GDM1 (cell line): ENCODE results near the gene UBTF.

Source experiments
- DNase-seq: peaks from one replicate; lab custom pipeline; 2025; lab: John Stamatoyannopoulos, UW

The UBTF gene

DNA sequence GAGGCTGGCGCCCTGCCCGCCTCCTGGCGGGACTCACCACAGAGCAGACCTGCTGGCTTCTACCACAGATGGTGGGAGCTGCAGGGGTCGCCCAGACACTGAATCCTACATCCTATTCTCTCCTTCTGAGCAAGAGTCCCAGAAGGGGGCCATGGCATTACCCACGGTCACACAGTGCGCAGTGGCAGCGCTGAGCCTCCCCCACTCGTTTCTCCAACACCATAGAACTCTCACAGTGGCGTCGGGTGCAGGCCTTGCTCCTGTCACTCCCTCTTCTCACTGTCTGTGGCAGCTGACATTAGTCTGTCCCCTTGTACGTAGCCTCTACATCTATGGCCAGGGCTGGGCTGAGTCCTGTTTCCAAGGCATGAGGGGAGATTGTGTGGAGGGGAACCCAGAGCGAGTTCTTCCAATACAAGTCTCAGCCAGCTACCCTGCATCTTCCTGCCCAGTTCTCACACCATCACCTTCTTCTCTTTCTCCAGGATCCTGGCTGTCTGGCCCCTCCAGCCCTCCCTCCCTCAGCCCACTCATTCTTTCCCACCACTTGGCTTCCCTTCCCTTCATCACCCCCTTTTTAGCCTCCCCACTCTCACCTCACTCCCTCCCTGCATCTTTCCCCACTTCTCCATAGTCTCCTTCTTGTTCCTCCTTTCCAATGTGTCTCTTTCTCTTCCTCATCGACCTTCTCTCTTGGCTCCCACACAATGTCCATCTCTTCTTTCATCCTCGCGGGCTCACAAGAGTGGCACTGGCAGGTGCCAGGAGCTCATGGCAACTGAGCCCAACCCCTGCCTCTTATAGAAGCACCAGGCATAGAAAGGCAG lies 5.9 kb downstream of the UBTF start:
- DNase-seq, result no peak

- DNase-seq, result no peak
Measured at GRCh38 chr17:44212507-44213402, 6.7 kb downstream of the UBTF start.

- no peak for DNase-seq
Measured at GRCh38 chr17:44211281-44212265, 7.9 kb downstream of the UBTF start.

DNA sequence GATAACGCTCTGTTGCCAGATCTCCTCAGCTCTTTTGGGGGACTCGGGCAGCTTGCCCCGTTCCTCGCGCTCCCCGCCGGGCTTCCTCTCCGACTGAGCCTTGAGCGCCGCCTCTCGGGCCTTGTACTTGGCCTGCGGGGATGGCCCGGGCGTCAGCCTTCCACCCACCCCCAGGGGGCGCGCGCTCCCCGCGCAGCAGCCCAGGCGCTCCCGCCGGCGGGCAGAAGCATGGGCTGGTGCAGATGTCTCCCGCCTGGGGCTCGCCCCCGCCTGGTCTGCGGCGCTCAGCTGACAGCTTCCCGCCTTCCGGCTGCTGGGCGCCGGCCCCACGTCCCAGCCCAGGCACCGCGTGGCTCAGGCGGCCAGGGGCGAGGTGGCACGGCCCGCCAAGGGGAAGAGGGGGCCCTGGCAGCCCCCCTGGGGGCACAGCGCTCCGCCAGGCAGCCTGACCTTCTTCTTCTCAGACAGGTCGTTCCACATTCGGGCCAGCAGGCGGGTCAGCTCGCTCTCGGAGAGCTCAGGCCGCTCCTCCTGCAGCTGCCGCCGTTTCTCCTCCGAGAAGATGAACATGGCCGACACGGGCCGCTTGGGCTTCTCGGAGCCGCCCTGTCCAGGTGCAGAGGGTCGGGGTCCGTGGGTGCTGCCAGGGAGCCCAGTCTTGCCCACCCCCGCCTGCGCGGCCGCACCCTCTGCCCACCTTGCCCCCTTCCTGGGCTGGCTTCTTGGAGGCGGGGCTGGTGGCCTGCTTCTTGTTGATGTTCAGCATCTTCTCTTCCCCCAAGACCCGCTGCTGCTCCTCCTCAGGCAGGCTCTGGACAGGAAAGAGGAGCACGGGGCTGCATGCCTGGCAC lies 8.9 kb downstream of the UBTF start:
- peak; percentile 80 for DNase-seq

DNA sequence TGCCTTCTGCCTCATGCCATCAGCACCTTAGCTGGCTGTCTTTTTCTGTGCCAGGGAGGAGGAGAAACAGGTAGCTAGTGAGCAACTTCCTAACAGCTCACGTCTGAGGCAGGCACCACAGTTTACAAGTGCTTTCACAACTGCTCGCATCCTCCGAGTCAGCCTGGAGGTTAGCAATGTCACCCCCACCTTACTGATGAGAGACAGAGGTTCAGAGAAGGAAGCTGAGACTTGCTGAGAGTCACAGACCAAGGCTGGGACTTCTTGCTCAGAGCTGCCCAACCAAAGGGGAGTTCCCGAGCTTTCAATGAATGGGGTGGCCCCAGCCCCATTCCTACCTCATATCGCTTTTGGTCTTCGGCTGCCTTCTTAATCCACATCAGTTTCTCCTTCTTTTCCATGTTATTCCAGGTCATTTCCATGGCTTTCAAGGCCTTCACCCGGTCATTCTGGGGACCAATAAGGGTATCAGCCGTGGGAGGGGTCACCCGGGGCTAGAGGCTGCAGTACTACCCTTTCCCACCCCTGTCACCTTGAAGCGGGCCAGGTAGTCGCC lies 9.6 kb downstream of the UBTF start:
- DNase-seq, result no peak

DNA sequence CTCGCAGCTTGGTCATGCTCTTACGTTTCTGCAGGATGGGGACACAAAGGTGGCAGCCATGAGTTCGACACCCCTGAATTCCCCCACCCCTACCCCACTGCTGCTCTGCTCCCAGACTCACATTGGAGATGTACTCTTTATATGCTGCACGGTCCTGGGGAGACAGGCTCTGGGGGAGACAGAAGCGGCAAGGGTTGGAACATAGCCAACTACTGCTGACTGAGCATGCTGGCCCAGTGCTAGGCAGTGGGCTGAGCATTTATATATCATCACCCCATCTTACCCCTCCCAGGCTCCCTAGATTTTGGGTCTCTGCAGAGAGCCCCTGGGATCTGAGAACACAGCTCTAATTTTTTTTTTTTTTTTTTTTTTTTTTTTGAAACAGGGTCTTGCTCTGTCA lies 11.7 kb downstream of the UBTF start:
- no peak for DNase-seq

GRCh38 chr17:44207319-44207718 lies 12.2 kb downstream of the UBTF start:
- no peak for DNase-seq

DNA sequence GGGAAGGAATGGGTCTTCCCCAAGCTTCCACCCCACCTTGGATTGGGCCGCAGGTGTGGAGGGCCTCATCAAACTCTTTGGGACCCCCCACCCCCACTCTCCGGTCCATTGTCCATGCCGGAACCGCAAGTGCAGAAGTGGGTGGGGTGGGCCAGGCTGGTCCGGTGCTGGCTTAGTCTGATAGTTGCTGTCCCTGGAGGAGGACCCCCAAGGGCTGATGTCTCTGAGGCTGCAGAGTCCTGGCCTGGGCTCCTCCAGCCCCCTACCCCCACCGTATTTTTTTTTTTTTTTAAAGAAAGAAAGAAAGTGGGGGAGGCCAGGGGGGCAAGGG lies 12.7 kb downstream of the UBTF start:
- DNase-seq, result no peak

DNA sequence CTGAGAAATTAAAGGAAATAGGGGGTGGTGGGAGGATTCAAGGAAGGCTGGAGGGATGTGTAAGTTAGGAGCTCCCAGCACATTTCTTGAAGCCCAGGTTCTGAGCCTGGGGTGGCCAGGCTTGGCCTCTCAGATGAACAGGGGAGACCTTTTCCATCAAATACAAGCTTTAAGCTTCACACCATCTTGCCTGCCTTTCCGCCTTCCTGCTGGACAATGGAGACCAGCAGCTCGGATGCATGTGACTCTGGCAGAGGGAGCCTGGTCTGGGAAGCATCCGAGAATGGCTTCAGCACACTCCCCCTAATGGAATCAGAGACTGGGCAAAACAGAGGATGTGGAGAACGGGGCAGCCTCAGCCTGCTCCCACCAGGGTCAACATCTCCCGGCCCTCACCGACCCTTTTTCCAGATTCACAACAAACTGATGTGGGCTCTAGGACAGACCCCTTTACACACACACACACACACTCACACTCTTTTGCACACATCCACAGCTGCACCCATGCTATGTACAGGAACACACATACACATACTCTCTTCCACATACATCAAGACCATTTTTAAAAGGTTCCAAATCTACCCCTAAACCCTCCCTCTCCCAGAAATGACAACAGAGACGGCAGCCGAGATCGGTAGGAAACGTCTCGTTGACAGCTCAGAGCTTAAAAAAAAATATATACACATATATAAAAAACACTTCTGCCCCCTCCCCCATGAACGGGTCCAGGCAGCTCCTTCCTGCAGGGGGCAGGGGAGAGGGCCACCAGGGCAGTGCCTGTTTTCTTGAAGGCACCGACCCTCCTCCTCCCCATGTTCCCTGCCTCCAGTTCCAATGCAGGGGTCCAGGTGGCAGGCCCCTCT lies 13.3 kb downstream of the UBTF start:
- DNase-seq, result peak; percentile 3

GRCh38 chr17:44204441-44204882 lies 15.0 kb downstream of the UBTF start:
- no peak for DNase-seq

- DNase-seq, result peak; percentile 80
Measured at GRCh38 chr17:44203731-44204440, 15.6 kb downstream of the UBTF start.

- no peak for DNase-seq
Measured at GRCh38 chr17:44202756-44203155, 16.7 kb downstream of the UBTF start.

DNA sequence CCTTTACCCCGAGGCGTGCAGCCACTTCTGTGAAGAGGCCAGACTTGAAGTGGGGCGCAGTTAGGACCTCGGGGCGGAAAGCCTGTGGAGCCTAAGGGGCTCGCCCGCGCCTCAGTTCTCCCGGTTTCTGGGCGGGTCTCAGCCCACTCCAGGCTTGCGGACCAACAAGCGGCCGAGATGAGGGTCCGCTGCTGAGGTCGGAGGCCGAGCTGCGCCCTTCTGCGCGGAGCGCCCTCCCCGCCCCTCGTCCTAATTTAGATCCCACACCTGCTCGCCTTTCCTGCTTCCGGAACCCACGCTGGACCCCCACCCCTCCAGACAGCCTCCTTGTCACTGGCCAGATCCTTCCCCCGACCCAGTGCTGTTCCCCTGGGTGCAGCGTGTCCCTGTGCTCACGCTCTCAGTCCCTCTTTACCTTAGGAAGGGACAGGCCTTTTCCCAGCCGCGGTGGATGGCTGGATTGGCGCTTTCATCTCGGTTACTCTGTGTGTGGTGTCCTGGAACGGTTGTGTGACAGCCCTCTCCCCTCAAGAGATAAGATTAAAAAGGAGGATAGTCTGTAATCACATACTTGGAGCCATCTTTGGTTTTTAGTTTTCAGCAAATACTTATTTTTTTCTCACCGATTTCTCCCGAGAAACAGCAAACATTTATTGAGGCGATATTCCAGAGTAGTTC lies 18.9 kb downstream of the UBTF start:
- DNase-seq, result no peak

DNA sequence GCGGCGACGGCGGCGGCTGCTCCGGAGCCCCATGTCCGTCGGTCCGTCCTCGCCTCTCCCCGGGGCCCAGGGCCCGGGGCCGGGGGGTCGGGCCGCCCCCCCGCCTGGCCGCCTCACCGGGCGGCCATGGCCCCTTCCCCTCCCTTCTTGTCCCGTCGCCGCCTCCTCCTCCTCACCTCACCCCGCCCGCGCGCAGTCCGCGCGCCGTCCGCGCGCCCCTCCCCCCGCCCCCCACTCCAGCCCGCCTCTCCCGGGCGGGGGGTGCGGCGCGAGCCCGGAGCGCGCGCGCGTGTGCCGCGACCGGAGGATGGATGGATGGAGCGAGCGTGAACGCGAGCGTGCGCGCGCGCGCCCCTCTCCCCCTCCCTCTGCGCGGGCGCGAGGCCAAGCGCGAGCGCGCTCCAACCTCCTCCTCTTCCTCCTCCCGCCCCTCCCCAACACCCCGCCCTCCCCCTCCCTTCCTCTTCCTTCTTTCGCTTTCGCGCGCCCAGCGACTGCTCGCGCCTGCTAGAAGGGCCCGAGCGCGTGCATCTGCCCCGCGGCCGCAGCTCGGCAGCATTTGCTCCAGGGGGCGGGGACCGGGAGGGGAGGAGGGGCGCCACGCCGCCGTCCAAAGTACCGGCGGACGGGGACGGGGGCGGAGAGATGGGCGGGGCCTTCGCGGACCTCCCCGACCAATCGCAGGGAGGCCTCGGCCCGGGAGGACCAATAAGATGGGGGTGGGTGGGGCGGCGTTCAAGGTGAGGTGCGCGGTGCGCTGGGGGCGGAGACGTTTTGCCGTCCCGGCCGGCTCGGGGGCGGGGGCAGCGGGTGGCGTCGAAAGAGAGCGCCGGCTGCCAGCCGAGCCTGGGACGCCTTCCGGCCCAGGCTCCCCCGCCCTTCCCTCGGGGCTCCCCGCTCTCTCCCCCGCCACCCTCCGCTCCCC lies 19.7 kb downstream of the UBTF start, which contains the start of gene ATXN7L3:
Gene ATXN7L3, minus strand, starts transcription at position 332 of the 925 bp plus-strand sequence. CDS start 1,814 bp downstream, outside the sequence.
- peak; percentile 99 for DNase-seq

GRCh38 chr17:44198721-44199552 lies 20.5 kb downstream of the UBTF start:
- DNase-seq, result peak; percentile 40
